ENCODE measurements around the gene CTSS.
A peak's percentile ranks its signal among the peaks of the same experiment; 100 is the strongest.
"Not testable (repeated sequence)": the region's sequence is repeated elsewhere in the genome, so short reads cannot be mapped to it uniquely, and the experiment has no call there.

Gene CTSS

GRCh38 chr1:150787455-150787854 is 21.9 kb upstream of the CTSS start:
- H4K20me1 ChIP-seq = no peaks in the 10 kb centered on the region
- peak overlapping the region in 8 of 11 experiments; percentile 8 to 80 (median 62); a peak in 13 of 22 replicates for H3K4me2 ChIP-seq
- H3K4me3 ChIP-seq = no peak overlapping the region
- peaks cover 0 to 71% (median 25%) of the 10 kb centered on the region in 10 experiments; a peak in 16 of 20 replicates for H3K4me1 ChIP-seq
- H3K9me3 ChIP-seq (replicated peaks in 1 of 11) = no peaks in the 10 kb centered on the region
- H3K36me3 ChIP-seq = no peaks in the 10 kb centered on the region
- peak overlapping the region in 1 of 11 experiments; percentile 39; a peak in 1 of 22 replicates for H3K9ac ChIP-seq
- H3K27ac ChIP-seq = peak overlapping the region in 5 of 11 experiments; percentile 1 to 77 (median 48); a peak in 8 of 22 replicates
- no peak for TF ChIP-seq Cebpa-rat (IDR thresholded peaks at IDR 0.05)
- H3K27me3 ChIP-seq = no peaks in the 10 kb centered on the region

GRCh38 chr1:150780510-150780909 is 14.9 kb upstream of the CTSS start:
- Histone ChIP-seq H3K4me3 (no peak overlapping the region), H3K4me2 (no peak overlapping the region), H3K9me3 (replicated peaks in 1 of 11) (peaks cover 0 to 6% (median 0%) of the 10 kb centered on the region in 11 experiments; a peak in 2 of 22 replicates), H3K27me3 (no peaks in the 10 kb centered on the region), H3K36me3 (no peaks in the 10 kb centered on the region), H3K4me1 (peaks cover 0 to 32% (median 5%) of the 10 kb centered on the region in 10 experiments; a peak in 12 of 20 replicates), H3K9ac (no peak overlapping the region), H3K27ac (no peak overlapping the region), H4K20me1 (no peaks in the 10 kb centered on the region)
- TF ChIP-seq Cebpa-rat (IDR thresholded peaks at IDR 0.05) = no peak

GRCh38 chr1:150778409-150778808 is 12.8 kb upstream of the CTSS start:
- peaks cover 0 to 36% (median 5%) of the 10 kb centered on the region in 10 experiments; a peak in 12 of 20 replicates for H3K4me1 ChIP-seq
- H3K9me3 ChIP-seq (replicated peaks in 1 of 11) = peaks cover 0 to 6% (median 0%) of the 10 kb centered on the region in 11 experiments; a peak in 2 of 22 replicates
- no peak overlapping the region for H3K4me3 ChIP-seq
- no peak overlapping the region for H3K4me2 ChIP-seq
- H4K20me1 ChIP-seq = no peaks in the 10 kb centered on the region
- H3K27ac ChIP-seq = no peak overlapping the region
- H3K27me3 ChIP-seq = no peaks in the 10 kb centered on the region
- H3K36me3 ChIP-seq = no peaks in the 10 kb centered on the region
- no peak for TF ChIP-seq Cebpa-rat (IDR thresholded peaks at IDR 0.05)
- H3K9ac ChIP-seq = no peak overlapping the region

- no peaks in the 10 kb centered on the region for H4K20me1 ChIP-seq
- H3K4me1 ChIP-seq = peaks cover 0 to 36% (median 5%) of the 10 kb centered on the region in 10 experiments; a peak in 12 of 20 replicates
- peaks cover 0 to 6% (median 0%) of the 10 kb centered on the region in 11 experiments; a peak in 2 of 22 replicates for H3K9me3 ChIP-seq (replicated peaks in 1 of 11)
- H3K9ac ChIP-seq = no peak overlapping the region
- H3K27me3 ChIP-seq = no peaks in the 10 kb centered on the region
- peak overlapping the region in 7 of 11 experiments; percentile 8 to 47 (median 29); a peak in 11 of 22 replicates for H3K4me2 ChIP-seq
- TF ChIP-seq Cebpa-rat (IDR thresholded peaks at IDR 0.05) = no peak
- no peak overlapping the region for H3K4me3 ChIP-seq
- H3K27ac ChIP-seq = no peak overlapping the region
- no peaks in the 10 kb centered on the region for H3K36me3 ChIP-seq
Measured at GRCh38 chr1:150777544-150777943, 12.0 kb upstream of the CTSS start.

GRCh38 chr1:150775931-150776505 is 10.4 kb upstream of the CTSS start:
- not testable (repeated sequence) for H3K36me3 ChIP-seq, H3K9ac ChIP-seq

GRCh38 chr1:150775276-150775675 is 9.7 kb upstream of the CTSS start:
- H3K36me3 ChIP-seq = no peaks in the 10 kb centered on the region
- no peak overlapping the region for H3K9ac ChIP-seq
- H3K9me3 ChIP-seq (replicated peaks in 1 of 11) = peaks cover 0 to 4% (median 0%) of the 10 kb centered on the region in 11 experiments; a peak in 2 of 22 replicates
- peak overlapping the region in 3 of 11 experiments; percentile 33 to 56 (median 33); a peak in 5 of 22 replicates for H3K4me2 ChIP-seq
- H4K20me1 ChIP-seq = no peaks in the 10 kb centered on the region
- peaks cover 0 to 46% (median 10%) of the 10 kb centered on the region in 10 experiments; a peak in 13 of 20 replicates for H3K4me1 ChIP-seq
- H3K4me3 ChIP-seq = no peak overlapping the region
- H3K27ac ChIP-seq = no peak overlapping the region; a peak in 1 of 22 replicates
- H3K27me3 ChIP-seq = no peaks in the 10 kb centered on the region
- TF ChIP-seq Cebpa-rat (IDR thresholded peaks at IDR 0.05) = no peak

More at GRCh38 chr1:150775931-150776505, 10.4 kb upstream of the CTSS start:
- H4K20me1 ChIP-seq; H3K9me3 ChIP-seq (replicated peaks in 1 of 11); H3K27me3 ChIP-seq; H3K4me3 ChIP-seq; H3K27ac ChIP-seq: not testable (repeated sequence)
- peak overlapping the region in 2 of 11 experiments; percentile 33 to 56; a peak in 3 of 22 replicates for H3K4me2 ChIP-seq
- H3K4me1 ChIP-seq = peaks cover 0 to 42% (median 8%) of the 10 kb centered on the region in 10 experiments; a peak in 13 of 20 replicates

GRCh38 chr1:150772326-150772725 is 6.7 kb upstream of the CTSS start:
- TF ChIP-seq Cebpa-rat (IDR thresholded peaks at IDR 0.05) = no peak
- Histone ChIP-seq H3K4me3 (no peak overlapping the region), H3K4me1 (peaks cover 0 to 37% (median 8%) of the 10 kb centered on the region in 10 experiments; a peak in 13 of 20 replicates), H3K36me3 (no peaks in the 10 kb centered on the region), H3K27ac (no peak overlapping the region), H3K9me3 (replicated peaks in 1 of 11) (no peaks in the 10 kb centered on the region), H3K27me3 (no peaks in the 10 kb centered on the region), H3K9ac (no peak overlapping the region), H3K4me2 (no peak overlapping the region), H4K20me1 (no peaks in the 10 kb centered on the region)

GRCh38 chr1:150767704-150768103 is 2.1 kb upstream of the CTSS start:
- H3K9ac ChIP-seq; H3K27ac ChIP-seq; H3K36me3 ChIP-seq; H3K4me2 ChIP-seq; H4K20me1 ChIP-seq; H3K9me3 ChIP-seq (replicated peaks in 1 of 11); H3K27me3 ChIP-seq; H3K4me3 ChIP-seq: not testable (repeated sequence)
- peaks cover 14 to 40% (median 27%) of the 10 kb centered on the region in 10 experiments; a peak in 19 of 20 replicates for H3K4me1 ChIP-seq

GRCh38 chr1:150765977-150766301 is 361 bp upstream of the CTSS start:
- peaks cover 0 to 26% (median 17%) of the 10 kb centered on the region in 11 experiments; a peak in 19 of 22 replicates for H3K36me3 ChIP-seq
- H3K27ac ChIP-seq = peak overlapping the region; percentile 77 to 98 (median 88); a peak in 21 of 22 replicates
- H4K20me1 ChIP-seq = peaks cover 0 to 20% (median 0%) of the 10 kb centered on the region in 11 experiments; a peak in 1 of 22 replicates
- H3K4me3 ChIP-seq = peak overlapping the region; percentile 55 to 72 (median 66); a peak in 19 of 20 replicates
- peak overlapping the region; percentile 56 to 98 (median 78) for H3K4me2 ChIP-seq
- H3K9ac ChIP-seq = peak overlapping the region in 10 of 11 experiments; percentile 73 to 93 (median 87); a peak in 20 of 22 replicates
- H3K4me1 ChIP-seq = peaks cover 14 to 48% (median 21%) of the 10 kb centered on the region in 10 experiments; a peak in 19 of 20 replicates
- H3K27me3 ChIP-seq = not testable (repeated sequence)
- H3K9me3 ChIP-seq (replicated peaks in 1 of 11) = peaks cover 12 to 22% (median 14%) of the 10 kb centered on the region in 11 experiments; a peak in 21 of 22 replicates
